ENCODE measurements around the gene TEX14.
"Not testable (repeated sequence)": the region's sequence is repeated elsewhere in the genome, so short reads cannot be mapped to it uniquely, and the experiment has no call there.

Gene TEX14

DNA sequence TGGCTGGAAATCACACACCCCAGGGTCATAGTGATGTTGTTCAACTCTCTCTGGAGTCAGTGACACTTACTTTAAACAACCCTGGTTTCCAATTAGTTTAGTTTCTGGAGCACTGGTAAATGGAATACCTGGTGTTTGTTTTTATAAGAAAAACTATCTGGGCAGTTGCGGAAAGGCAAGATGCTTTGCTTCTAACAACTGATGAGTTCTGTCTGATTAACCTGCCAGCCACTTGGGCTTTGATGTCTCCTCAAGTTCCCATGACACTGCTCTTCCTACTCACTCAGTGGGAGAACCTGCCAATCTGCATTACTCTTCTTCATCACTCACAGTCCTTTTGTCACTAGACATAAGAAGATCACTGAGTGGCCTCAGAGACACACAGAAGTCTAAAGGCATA, 98.7 kb downstream of the TEX14 start:
- DNase-seq = no peak

DNA sequence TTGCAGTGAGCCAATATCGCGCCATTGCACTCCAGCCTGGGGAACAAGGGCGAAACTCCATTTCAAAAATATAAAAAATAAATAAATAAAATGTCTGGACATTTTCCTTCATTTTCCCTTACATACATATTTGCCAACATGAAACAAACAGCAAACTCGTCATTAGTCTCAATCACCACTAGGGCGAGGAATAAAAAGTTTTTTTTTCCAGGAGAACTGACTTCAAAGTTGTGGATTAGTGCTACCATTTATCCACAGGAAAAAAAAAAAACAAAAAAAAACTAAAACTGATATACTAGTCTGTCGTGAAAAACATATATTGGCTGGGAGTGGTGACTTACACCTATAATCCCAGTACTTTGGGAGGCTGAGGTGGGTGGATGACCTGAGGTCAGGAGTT, 100.4 kb downstream of the TEX14 start:
- DNase-seq = no peak

DNA sequence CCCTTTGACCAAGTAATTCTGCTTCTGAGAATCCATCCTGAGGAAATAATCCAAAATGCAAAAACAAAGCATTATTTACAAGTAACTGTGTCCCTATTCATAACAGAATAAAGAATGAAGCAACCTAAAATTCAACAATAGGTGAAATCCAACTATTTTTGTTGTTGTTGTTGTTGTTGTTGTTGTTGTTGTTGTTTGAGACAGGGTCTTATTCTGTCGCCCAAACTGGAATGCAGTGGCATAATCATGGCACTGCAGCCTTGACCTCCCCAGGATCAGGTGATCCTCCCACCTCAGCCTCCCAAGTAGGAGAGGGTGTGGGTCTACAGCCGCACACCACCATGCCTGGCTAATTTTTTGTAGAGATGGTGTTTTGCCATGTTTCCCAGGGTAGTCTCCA, 101.5 kb downstream of the TEX14 start:
- no peak for DNase-seq

DNA sequence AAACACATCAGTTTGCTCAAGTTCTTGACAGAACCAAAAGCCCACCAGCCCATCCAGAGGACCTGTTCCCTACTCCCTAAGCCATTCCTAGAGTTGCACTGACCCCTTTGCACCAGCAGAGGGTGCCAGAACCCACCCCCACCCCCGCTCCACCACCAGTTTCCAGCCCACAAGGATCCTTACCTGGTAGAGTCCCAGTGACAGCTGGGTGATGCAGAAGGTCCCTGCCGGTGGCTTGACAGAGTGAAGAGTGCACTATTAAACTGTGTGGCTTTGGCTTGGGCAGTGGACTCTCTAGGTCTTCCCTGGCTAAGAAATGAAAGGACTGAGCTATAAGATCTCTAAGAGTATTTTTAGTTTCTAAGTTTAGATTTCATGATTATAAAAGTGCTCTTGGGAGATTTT, 104.1 kb downstream of the TEX14 start:
- DNase-seq = peak; percentile 19

DNA sequence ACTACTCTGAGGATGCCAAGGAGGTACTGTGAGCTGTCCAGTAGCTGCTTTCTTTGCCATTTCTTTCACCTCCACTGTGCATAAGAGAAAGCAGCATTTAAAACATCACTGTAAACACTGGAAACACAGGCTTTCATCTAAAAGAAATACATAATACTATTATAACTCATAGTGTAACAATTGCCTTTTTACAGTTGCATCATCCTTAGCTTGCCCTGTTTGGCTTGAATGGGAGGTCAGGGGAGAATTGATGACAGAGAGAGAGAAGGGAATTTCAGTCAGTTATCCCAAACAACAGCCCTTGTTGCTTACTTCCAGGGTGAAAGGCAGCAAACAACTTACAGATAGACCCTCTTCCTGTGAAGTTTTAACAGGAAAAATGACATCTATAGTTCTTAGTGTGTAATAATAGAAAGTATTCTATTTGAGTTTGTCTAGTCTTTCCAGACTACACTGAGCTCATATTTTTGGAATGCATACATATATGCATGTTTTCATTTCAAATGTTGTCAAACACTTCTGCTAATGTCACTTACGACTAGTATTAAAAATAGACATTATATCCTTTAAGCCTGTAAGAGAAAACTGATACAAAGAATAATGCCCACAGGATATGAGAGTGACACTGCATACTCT, 105.7 kb downstream of the TEX14 start:
- DNase-seq = no peak

DNA sequence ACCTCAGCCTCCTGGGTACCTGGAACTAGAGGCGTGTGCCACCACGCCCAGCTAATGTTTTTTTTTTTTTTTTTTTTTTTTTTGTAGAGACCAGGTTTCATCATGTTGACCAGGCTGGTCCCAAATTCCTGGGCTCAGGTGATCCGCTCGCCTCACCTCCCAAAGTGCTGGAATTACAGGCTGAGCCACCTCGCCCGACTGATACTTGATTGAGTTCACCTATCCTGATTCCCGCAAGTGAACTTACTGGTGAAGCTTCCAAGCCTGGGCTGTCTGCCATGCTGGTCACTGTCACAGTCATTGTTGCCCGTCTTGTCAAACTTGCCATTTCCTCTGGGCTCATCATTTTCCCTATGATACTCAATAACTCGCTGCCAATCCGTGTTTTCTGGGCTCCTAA, 106.3 kb downstream of the TEX14 start:
- no peak for DNase-seq

DNA sequence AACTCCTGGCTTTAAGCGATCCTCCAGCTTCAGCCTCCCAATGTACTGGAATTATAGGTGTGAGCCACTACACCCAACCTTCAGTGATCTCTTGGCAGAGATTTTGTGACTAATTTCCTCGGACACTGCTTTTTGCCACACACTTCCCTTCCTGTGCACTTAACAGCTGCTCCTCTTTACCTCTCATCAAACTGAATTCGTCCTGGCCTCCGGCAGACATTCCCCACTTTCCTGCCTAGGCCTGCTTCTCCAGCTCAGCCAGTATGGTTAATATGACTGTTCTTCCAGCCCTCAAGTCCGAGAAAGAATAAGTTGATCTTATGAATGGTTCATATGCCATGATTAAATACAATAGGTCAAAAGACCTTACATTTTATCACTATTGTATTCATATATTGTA, 108.4 kb downstream of the TEX14 start:
- DNase-seq = no peak

DNA sequence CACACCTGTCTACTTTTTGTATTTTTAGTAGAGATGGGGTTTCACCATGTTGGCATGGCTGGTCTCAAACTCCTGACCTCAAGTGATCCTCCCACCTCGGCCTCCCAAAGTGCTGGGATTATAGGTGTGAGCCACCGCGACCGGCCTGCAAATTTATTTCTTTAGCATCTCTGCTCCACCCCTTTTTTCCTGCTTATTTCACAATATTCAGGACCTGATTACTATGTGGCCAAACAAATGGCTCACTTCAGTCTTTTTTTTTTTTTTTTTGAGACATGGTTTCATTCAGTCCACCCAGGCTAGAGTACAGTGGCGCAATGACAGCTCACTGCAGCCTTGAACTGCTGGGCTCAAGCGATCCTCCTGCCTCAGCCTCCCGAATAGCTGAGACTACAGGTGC, 109.1 kb downstream of the TEX14 start:
- DNase-seq = not testable (repeated sequence)

DNA sequence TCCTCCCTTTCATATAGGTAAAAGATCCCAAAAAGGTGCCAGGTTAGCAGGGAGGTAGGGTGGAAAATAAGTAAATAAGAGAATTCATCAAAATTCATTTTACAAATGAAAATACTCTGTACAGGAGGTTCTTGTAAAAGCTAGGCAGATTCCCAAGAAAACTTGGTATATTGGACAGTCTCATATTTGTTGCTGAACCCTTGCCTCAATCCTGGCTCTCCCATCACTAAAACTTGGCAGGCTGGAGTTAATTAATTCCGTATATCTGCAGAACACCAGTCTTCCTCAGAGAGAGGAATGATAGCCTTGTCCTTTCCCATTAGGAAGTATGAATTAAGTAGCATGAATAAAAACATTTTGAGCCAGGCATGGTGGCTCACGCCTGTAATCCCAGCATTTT, 111.2 kb downstream of the TEX14 start:
- DNase-seq = no peak

DNA sequence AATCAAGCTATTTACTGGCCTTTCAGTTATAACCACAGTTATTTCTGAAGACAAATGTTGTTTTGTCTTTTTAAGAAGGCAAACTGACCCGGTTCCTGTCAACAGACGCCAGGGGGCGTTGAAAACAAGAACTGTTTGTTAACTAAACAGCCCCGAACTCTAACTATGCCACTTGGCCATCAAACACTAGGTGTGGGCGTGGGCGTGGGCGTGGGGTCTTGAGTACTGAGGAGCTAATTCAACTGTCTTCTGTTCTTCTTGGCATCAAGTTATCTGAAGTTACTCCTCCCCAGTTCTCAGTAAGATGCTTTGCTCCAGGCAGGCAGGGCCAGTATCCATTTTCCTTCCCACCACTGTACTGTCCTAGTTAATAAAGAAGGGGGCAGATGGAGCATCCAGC, 114.1 kb downstream of the TEX14 start:
- DNase-seq = peak; percentile 27

DNA sequence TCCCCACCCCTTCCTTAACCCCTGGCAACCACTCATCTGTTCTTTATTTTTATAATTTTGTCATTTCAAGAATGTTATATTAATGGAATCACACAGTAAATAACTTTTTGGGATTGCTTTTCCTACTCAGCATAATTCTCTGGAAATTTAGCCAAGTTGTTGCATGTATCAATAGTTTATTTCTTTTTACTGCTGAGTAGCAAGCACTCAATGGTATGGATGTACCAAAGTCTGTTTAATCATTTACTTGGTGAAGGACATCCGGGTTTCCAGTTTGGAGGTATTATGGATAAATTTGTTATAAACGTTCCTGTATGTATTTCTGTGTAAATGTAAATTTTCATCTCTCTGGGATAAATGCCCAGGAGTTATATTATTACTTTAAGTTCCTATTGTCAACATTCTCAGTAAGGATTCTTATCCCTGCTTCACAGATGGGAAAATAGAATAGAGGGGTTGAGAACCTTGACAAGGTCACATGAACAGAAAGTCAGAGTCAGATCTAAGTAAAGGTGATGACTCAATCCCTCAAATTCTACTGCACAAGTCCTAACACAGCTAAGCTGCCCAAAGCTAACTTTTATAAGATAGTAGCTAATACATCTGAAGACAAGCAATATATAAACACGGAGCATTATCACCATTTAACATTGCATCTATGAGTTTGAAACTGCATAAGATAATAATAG, 115.0 kb downstream of the TEX14 start:
- DNase-seq = no peak

DNA sequence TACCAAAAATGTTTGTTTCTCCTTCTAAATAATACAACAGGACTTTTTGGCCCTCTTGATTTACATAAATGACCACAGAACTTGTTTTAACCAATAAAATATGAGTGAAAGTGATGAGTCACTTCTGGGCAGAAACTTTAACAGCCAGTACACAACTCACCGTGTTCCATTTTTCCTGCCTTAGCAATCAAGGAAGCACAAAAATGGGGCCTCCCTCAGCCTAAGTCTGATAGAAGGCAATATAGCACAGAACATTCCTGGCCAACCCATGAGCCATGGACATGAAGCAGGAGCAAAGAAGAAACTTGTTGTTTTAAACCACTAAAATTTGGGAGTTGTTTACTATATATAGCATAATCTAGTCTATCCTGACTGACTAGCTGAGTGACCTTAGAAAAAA, 116.3 kb downstream of the TEX14 start:
- peak; percentile 52 for DNase-seq

DNA sequence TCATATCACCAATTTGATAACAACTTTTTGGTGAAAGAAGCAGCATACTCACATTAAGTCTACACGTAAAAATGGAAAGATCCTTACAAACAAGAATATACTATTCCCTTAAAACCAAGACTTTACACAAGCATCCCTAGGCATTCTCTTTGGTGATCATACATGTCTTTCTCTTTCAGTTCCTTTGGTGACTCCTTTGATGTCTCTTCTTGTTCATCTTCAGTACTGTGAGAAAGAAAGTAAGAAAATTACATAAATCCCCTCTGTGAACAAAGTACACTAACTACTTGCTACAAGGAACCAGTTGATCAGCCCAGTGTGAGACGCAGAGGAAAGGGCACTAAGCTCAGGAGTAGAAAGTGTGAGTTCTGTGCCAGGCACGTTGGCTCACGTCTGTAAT, 117.8 kb downstream of the TEX14 start:
- DNase-seq = no peak

DNA sequence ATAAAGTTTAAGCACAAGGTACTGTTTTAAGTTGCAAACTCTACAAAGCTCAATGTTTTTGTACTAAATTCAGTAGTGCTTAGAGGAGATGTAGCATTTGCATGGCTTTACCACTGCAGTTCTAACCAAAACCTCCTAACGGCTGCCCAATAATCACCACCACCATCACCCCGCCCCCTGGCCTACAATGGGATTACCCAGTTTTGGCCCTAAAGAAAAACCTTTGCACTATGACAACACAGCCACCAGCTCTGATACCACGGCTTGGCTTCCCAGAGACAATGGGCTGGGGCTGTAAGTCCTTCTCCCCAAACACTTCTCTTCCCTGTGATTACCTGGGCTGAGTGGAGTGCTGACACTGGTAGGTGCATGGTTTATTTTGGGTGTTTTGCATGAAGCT, 119.0 kb downstream of the TEX14 start:
- DNase-seq = no peak

DNA sequence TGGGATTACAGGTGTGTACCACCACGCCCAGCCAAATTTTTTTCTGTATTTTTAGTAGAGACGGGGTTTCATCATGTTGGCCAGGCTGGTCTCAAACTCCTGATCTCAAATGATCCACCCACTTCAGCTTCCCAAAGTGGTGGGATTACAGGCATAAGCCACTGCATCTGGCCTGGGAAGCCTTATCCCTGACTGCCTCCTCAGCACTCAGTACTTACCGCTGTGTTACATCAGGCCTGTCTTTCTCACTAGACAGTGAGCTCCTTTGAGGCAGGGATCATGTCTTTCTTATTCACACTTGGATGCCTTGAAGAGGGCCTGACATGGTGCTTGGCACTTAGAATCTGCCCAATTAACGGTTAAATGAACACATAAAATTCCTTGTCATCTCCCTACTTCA, 121.1 kb downstream of the TEX14 start:
- DNase-seq = no peak

DNA sequence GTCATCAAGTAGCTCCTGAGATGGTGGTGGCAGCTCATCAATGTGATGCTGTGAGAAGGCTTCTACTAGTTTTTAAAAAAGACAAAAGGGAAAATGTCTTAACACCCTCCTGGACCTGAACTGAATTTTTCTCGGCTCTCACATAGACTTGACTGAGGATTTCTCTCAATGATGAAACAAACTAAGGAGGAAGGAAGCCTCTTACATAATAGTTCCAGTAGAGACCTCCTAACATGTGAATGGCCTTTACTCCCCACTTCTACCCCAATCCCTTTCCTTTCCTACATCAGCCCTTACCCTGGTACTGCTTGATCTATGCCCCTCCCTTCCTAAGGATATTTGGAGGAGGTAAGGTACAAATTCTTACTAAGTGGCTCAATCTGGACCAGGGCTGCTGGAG, 122.6 kb downstream of the TEX14 start:
- DNase-seq = no peak

DNA sequence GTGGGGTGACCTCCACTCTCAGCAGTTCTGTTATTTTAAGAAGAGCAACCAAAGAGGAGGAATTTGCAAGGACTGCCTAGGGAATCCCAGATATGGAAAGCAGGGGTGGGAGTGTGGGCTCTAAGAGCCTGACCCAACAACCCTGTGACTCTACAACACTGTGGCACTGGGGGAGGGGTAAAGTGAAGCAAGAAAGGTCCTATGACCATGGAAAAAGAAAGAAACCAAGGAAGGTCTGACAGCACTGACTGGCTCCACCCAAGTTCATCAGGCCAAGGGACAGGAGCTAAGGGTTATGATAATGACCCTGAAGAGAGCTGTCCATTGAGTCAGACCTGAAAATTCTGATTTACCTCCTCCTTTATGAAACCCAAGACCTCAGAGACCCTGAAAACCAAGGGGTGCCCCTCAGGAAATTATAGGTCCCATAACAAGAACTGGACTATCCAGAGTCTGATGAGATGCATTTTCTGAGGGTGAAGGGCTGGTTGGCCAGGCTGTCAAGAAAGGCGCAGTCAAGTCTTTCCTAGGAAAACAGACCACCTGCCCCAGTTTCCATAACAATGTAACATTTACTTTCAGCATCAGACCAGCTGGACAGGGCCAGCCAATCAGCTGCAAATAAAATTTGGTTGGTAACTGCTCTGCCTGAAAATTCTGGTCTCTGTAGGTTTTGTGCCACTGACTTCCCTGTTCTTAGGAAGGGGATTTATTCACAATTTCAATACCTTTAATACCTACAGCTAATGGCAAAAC, 123.6 kb downstream of the TEX14 start:
- no peak for DNase-seq

DNA sequence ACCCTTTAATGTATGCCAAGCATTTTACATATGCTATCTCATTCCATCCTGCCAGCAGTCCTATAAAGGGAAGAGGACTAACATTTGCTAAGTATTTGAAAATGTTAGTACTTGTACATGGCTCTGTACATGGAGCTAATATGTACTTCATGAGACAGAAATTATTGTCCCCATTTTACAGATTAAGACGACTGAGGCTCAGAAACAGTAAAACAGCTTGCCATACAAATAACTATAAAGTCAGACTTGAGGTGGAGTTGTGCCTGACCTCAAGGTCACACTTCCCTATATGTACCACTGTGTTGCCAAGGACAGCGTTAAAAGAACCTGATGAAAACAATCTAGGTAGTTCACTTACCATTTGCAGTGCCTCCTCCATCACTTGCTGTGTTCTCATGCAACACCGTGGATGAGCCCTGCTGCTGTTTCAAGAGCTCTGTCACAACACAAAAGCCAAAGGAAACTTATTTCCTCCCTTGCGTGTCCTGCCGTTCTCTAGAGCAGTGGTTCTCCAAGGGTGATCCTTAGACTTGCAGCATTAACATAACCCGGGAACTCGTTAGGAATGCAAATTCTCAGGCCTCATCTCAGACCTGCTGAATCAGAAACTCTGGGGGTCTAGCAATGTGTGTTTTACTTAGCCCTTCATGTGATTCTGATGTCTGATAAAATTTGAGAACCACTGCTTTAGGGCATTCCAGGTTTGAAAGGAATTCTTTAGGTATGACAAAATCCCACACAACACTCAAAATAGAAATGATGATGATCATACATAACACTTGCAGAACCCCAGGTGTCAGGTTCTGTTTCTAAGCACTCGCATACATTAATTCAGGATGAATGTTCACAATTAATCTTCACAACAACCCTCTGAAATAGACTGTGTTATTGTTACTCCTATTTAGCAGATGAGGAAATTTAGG, 126.2 kb downstream of the TEX14 start:
- DNase-seq = no peak

DNA sequence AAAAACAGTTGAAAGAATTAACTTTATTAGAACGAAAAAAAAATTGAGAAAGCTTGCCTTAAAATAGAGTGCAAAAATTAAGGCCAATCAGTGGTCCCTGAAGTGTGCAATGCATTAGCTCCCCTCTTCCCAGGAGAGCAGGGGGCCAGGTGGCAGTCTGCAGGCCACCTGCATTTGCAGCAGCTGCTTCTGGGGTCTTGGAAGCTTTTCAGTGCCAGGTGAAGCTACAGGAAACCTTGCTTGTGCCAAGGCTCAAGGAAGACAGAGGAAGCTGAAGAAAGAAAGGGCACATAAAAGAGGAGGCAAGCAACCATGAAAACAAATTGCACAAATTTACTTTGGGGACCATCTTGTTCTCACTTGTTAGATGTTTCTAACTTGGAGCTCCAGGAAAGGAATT, 126.9 kb downstream of the TEX14 start:
- DNase-seq = no peak

DNA sequence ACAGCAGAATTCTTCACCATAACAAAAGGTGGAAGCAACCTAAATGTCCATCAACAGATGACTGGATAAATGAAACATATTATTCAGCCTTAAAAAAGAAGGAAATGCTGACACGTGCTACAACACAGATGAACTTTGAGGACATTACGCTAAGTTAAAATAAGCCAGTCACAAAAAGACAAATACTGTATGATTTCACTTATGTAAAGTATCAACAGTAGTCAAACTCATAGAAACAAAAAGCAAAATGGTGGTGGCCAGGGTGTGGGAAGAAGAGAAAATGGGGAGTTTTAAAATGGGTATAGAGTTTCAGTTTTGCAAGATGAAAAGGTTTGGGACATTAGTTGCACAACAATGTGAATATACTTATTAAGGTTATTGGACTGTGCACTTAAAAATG, 127.6 kb downstream of the TEX14 start:
- no peak for DNase-seq

DNA sequence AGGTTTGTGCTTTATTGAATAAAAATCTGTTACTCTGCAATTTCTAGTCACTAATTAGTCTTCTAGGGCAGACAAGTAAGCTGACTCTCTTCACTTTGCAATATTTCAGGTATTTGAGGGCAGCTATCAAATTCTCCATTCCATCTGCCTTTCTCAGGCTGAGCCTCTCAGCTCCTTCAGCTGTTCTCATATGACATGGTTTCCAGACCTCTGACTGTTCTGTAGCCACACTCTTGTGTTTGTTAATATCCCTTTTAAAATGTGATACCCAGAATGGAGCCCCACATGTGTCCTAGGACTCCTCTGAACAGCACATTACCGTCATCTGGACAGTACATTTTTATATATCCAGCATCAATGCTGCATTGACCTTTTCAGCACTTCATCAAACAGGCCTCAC, 131.3 kb downstream of the TEX14 start:
- DNase-seq = no peak

DNA sequence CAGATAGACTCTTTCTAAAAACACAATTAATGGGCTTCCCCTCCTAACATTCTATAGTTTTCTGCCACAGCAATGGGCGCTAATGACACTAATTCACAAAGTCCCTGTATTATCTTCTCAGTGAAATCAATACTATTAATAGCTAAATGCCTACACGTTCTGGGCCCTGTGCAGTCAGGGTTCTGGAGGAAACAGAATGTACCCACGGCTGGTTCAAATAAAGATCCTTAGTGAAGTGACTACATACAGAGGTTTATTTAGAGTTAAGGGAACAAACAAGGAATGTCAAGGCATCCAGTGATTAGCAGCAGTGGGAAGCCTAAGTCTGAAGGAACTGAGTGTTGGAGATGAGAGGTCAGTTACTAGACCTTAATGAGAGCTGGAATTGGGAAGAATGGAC, 133.9 kb downstream of the TEX14 start:
- DNase-seq = no peak

DNA sequence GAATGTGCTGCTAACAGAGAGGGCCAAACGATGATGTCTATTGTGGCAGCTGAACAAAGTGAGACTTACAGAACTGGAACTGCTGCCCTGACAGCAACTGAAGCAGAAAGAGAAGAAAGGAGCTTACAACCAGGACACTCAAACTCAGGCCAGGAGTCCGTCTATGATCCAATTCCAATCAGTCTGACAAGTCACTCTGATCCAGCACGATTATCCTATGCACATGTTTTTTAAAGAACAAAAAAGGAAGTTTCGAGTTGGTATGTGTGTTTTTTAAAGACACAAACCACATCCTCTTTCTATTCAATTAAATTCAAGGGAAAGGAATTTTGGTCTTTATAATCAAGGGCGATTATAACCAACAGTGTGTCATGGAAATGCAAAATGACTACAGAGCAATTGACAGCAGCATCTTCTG, 135.0 kb downstream of the TEX14 start:
- peak; percentile 18 for DNase-seq
